Activated CD4-positive, alpha-beta T cell treated with anti-CD3 and anti-CD28 coated beads, Interleukin-2, amount 50 U/mL, for 48 hours (primary cell): ENCODE data around the gene TRPM1.

Experiments
- DNase-seq, 2 experiments: peaks; one replicate each; pipeline ENCODE4 v3.0.0-alpha.2; 2020

The TRPM1 gene

DNA sequence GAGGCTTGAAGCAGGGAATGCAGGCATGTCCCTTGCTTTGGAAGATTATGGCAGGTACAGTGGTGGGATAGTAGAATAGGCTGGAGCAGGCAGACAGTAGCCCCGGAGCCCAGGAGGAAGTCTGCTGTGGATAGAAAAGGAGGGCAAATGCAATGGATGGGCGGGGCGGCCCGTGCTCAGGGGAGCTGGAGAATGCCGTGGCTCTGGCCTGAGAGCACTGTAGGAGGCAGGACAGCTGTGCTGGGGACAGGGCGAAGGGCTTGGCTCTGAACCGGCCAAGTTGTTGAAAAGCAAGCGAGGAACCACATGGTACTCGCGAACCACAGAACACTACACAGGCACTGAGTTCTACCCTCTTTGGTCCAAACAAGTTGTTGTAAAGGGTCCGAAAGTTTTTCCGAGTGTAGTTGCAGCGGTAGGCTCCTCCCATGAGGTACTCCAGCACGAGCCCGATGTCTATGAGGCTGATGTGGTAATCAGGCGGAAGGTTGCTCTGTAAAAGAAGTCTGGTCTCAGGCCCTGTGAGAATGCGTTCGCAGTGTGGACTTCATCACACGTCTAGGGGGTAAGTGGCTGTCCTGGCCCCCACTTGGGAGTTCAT is 54.7 kb downstream of the TRPM1 start:
- no peak for DNase-seq

DNA sequence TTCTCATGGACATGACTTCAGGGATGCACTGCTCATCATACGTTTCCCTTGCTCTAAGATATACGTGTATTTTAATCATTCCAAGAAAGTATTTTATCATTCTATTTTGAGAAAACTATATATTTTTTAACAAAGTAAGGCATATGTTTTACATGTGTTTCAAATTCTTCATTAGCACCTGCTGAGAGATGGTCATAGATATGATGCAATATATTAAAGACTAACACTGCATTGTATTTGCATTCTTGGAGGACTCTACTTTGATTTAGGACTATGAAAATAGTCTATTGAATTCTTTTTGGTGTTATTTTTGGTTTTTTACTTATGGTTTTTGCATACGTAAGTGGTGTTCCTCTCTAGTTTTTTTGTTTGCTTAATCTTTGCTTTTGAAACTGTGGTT is 55.9 kb downstream of the TRPM1 start:
- no peak for DNase-seq

DNA sequence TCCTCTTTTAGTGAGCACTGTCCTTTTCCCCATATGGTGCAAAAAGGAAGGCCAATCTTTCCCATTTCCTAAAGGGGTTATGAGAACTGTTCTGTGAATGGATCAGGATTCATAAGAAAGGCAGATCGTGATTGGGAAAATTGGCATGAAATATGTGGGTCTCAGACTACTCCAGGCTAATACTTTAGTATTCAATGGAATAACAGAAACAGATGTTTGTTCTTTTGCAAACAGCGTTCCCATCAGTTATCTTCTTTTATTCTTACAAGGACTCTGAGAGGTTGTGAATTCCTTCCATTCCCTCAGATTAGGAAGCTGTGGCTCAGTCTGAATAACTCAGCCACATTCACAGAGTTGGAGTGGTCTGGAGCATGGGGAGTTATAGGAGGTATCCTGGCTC is 58.8 kb downstream of the TRPM1 start:
- no peak for DNase-seq

DNA sequence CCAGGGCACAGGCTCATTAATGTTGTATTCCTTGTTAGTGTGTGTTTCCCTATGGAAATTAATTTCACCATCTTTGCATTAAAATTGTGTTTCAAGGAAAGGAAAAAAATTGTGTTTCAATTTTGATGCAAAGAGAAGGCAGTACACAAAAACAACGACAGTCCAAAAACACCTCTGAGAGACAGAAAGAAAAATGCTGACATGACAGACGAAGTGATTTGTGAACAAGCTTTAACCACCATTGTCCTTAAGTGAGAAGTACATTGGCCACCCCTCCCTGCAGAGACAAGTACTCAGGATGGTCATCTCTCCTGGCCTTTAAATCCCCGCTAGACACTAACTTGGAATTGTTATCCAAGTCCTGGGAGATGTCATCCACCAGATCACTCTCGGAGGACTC is 59.9 kb downstream of the TRPM1 start:
- DNase-seq: no peak

DNA sequence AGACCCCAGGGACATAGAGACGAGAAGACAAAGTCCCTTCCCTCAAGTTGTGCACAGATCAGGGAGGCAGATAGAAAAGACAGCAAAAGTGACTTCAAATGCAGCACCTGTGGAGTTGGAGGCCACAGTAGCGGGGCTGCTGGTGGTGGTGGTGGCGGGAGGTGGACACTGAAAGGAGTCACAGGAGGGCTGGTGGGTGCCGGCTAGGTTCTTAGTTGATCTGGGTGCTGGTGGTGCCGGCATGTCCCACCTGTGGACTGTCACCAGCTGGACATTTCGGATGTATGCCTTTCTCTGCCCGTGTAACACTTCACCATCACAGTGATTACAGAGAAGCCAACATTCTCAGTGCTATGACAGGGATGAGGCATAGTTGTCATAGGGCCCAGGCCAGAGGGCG is 60.9 kb downstream of the TRPM1 start:
- no peak for DNase-seq

DNA sequence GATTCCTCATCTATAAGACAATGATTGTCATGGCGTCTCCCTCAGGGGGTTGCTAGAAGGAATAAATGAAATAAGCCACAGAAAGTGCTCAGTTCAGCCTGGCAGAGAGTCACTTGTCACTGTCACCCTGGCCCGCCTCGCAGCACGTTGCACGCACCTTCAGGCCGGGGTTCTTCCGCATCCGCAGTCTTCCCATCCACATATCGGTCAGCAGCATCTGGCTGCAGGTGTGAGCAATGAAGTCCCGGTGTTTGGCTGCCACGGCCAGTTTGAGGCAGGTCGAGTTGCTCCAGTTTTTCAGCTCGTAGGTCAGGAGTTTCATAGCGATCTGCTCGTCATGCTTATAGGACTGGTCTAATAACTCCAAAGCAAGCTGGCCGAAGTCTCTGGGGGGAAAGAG is 61.6 kb downstream of the TRPM1 start:
- DNase-seq: no peak

DNA sequence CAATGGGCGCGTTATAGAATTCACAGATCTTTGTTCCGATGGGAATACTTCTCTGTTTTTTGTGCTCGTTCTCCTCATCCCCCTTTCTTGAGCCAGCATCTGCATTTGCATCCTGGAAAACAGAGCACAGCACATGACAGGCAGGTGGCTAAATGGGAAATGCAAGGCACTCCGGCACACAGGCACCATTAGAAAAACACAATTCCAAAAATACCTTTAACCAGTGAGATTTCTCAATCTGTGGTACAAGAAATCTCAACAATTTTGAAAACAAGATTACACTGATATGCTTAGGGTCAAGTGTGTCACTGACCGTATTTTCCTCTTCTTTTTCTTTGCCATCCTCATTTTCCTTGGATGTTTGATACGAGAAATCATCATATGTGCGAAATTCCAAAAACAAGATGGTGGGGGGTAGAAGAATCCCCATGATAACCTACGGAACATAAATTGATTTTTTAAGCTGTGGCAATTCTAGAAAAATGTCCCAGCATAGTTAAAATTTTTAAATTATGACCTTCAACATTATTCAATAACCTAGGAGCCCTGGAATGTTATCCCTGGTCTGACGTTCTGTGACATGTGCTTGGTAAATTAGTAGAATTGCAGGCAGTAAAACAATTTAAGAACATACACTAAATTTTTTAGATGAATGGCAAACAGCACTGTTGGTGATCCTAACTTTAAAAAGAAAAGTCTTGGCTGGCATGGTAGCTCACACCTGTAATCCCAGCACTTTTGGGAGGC is 63.6 kb downstream of the TRPM1 start:
- DNase-seq: no peak

DNA sequence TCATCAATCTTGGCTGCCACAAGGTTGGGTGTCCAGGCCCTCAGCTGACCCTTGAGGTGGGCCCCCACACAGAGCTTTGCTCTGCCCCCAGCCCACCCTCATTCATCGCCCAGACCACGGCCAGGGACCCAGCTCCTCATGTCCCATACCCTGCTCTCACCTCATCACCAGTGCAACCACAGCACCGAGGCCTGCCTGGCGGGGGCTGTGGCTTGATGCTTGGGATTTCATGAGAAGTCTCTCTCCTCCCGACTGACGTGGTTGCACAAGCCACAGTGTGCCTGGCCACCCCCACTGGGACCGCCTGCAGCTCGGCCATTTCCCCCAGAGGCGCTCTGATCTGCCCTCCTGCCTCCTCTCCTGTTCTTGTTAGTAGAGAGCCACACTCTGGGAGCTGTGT is 64.7 kb downstream of the TRPM1 start:
- no peak for DNase-seq

DNA sequence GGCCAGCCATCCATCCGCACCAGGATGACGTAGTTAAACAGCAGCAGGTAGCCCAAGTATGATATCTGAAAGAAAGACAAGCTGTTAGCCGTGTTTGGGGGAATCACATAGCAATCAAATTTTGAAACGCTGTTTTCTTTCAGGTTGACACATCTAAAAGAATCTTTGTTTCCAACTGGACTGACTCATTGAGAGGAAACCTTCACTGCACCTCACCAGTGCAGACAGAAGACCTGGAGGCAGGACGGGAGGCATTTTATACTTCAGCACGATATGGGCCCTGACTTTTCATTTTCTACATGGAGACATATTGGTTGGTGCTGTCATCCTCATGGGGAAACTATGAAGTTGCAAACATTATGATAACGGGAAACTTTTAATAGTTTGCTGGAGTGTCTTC is 65.9 kb downstream of the TRPM1 start:
- DNase-seq: no peak

DNA sequence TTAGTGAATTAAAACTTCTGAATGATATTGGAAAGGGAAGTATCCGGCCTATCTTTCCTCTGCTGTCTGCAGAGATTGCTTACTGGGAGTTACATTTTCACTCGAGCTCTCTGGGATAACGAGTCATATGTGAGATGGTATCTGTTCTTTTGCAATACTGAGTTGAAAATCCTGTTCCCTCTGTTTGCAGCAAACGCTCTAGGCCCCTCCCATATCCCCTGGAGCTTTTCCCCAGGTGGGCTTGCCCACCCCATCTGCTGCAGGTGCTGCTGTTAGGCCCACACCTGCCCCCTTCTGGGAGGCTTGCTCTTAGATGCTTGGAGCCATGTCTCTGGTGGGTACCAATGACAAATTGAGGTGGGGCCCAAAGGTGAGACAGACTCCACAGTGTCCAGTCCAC is 67.4 kb downstream of the TRPM1 start:
- DNase-seq: no peak

DNA sequence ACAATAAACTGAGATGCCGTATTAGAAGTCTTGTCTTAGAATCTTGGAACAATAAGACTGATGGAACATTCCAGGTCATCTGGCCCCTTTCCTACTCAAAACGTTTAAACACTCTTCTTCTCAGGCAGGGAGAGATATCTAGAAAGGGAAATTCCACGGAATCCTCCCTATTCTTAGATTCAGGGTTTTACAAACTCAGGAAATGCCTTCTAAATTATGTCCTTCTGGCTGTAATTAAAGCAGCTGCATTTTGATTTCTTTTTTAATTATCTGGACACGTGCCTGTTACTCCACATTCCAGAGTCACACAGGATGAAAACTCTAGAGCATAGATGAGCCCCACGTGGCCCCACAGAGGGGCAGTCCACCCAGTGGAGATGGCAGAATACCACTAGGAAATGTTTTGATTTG is 68.6 kb downstream of the TRPM1 start:
- no peak for DNase-seq

DNA sequence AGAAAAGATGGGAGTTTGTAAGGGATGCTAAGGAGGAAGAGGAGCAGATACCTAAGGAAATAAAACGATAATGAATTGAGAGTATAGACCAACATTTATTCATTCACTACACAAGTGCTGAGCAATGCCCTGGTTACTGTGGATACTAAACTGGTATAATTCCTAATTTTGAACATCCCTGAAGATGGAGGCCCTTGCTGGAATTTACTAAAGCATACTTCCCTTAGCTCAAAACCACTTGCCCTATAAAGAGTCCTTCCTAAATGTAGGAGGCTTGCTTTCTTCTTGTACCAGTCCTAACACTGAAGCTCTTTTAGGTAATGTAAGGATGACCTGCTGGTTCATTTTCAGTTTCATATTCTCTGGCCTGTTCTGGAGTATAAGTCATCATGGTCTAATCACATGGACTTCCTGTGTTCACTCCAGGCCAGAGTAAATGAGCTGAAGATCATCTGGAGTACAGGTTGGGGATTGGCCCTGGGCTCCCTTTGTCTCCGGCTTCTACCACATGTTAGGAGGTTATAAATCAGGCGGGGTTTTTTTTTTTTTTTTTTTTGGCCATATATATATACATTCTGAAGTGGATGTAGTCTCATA is 70.0 kb downstream of the TRPM1 start:
- DNase-seq: no peak

DNA sequence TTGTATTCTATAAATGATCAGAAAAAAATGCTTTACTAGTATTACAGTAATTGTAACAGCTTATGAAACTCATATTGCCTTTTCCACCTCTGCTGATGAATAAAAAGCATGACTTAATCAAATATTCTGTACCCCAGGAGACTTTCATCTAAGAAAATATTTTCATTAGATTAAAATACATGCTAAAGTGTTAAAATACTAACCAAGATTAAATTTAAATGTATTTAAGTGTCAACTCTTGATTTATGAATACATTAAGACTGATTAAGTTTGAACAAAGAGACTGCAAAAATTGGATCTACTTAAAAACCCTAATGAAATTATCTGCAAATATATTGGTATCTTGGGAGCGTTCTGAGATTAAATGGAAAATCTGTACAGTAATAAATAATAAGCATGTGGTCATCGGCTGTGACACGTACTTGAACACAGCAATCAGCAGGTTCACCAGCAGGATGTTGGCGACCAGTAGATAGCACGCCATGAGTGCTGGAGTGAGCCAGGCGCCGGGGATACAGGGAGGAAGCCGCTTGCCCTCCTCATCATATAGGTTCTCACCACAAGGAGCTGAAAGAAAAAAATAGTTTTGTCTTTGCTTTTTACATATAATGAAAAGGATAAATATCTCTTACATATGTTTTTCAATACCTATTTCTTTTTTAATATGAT is 73.5 kb downstream of the TRPM1 start:
- no peak for DNase-seq

DNA sequence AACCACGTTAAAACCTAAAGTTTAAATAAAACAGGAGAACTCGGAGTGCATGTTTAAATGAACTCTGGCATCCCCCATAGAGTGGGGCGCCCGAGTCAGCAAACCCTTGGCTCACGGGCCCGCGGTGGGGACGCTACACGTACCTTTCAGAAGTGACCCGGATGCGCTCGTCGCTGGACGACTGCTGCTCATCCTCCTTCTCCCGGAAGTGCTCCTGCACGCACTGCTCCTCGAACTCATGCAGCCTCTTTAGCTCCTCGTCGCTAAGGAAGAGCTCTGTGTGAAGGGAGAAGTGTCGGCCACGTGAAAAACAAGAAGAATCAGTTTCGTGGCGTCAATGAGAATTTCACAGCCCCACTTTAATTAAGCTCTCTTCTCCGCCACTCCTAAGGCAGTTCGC is 75.5 kb downstream of the TRPM1 start:
- DNase-seq: no peak

DNA sequence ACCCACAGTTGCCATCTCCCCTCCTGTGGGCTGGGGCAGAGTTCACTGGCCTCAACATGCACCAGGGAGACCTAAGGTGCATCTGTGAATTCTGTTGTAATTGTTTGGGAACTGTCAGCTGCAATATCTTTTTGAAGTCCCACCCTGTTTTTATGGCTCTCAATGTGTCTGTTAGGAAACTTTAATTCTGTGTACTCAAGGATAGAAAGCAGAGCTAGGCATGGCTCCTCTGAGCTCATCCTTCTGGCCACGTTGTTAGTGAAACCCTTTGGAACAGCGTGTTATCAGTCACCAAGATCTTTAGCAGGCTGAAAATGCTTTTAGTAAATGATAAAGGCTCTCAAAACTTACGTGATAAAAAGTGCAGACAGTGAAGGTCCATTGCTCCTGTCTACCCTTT is 76.5 kb downstream of the TRPM1 start:
- no peak for DNase-seq

DNA sequence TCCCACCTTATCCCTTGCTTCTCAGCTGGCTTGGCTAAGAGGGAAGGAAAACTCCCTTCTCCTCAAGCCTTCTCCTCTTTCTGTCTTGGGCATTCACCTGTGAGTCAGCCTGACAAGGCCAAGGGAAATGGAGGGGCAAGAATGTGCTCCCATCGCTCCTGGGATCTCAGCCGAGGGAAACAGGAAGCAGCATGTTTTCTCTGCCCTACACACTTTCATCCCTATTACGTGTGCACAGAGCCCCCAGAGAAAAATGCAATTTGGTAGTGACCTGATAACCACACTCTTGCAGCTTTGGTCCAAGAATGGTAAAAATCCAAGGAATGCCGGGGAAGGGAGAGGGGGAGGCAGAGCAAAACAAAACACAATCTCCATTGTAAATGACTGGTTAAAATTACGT is 77.2 kb downstream of the TRPM1 start:
- no peak for DNase-seq

DNA sequence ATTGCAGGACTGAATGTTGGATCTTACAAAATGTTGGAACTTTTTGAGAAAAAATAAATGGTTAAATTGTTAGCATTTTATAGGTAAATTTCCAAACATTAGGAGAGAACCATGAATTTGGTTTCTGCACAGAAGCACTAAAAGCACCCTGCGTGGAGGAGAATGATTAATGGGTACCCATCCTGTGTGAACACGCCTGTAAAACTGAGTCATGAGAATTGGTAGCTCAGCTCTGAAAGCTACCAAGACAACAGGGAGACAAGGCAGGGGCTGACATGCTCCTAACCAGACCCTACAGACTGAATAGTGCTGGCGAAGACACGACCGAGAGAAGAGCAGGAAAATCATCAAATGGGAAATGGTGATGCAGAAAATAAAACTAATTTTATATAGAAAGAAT is 77.7 kb downstream of the TRPM1 start:
- DNase-seq: no peak

DNA sequence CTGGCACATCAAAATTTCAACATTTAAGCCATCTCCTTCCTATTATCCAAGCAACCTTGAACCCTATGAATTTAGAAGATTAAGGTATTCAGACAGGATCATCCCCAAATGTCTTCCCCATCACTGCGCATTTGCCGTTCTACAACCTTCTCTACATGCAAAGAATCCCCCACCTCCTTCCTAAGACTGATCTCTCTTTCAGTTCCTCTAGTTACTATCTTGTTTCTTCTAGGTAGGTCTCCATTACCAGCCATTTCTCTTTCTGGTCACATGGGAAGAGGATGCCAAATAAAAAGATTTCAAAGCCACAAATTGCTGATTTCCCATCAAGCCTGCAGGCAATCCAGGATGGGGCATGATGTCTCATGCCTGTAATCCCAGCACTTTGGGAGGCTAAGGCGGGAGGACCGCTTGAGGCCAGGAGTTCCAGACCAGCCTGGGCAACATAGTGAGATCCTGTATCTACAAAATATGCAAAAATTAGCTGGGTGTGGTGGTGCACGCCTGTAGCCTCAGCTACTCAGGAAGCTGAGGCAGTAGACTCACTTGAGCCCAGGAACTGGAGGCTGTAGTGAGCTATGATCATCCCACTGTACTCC is 80.4 kb downstream of the TRPM1 start:
- no peak for DNase-seq

DNA sequence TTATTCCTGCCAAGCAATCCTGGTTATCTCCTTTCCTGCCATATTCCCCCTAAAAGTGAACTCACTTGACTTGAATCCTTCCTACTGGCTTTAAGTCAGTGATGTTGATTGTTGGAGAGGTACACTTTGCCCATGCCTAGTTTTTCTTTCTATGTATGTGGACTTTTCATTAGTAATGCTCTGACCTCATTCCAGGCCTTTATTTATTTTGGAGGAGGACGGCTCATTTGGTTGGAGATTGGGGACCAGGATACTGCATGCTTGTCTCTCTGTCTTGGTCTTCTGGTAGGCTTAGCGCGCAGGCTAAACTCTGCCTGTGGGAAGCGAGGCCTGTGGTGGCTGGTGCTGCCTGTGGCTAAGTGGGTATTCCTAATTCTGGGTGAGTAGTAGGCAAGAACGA is 81.0 kb downstream of the TRPM1 start:
- DNase-seq: no peak

DNA sequence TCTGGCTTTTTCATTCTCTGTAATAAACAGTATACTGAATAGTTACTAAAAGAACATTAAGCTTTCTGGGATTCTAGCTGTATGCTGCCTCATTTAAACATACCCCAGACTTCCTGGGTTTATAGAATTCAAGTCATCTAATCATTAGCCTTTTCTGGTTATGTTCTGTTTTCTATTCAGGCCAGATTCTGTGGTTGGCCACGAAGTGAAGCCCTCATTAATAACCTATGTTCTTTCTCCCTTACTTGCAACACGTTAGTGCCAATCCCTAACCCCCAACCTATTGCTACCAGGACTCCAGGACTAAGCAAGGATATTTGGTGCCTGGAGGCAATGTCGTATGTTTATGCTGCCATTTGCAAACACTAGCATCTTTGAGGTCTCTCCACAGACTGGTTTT is 81.5 kb downstream of the TRPM1 start:
- no peak for DNase-seq

DNA sequence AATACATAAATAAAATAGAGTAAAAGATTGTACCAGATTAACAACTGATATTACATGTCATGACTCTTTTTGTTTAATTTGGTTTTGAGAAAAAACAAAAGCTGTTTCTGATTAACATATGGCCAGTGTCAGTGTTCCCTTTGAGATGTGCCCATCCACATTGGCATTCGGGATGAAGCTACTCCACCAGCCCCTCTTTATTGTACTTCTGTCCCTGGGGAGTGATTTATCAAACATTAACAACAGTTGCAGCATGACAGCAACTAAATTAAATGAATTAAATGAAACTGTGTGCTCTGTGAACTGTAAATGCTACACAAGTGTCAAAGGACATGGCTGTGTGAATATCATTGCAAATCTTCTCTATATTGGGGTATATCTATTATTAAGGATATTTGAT is 84.2 kb downstream of the TRPM1 start:
- no peak for DNase-seq

DNA sequence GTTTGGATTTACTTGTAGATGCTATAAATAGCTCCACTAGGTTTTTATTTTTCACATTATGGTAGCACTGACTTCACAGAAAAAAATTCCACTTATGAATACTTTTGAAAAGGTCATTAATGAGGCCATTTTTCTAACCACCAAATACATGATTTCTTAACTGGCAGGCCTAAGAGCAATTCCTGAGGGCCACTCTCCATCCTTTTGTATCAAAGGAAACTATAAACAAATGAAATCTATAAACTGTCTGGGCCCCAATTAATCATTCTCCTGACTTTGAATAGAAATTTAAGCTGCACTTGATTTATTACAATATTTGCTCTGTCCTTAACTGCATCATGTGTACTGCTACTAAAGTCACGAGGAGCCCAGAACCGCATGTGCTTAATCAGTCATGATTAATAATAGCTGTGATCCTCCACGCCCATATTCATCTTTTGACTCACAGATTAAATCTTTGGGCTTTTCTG is 85.0 kb downstream of the TRPM1 start:
- no peak for DNase-seq

DNA sequence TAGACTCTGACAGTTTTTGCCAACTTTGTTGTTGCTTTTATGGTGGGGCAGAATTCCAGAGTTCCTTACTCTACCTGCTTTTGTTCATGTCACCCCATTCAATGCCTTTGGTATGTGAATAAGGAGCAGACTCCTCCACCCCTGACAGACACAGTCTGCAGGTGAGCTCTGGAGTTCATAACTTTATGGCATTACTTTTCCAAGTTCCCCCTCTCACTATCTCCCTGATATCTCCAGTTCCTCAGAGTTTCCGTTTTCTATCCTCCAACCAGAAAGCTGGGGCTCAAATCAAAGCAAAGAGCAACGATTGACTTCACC is 87.0 kb downstream of the TRPM1 start:
- no peak for DNase-seq
